ENCODE results near the gene ZDHHC14.

The ZDHHC14 gene

DNA sequence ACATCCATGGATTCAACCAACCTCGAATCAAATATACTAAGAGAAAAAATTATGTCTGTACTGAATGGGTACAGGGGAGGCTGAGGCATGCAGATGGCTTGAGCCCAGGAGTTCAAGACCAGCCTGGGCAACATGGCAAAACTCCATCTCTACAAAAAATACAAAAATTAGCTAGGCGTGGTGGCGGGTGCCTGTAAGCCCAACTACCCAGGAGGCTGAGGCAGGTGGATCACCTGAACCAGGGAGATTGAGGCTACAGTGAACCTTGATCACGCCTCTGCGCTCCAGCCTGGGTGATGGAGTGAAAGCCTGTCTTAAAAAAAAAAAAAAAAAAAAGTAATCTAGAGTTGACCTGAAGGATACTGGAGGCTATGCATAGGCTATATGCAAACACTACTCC is 223.0 kb downstream of the ZDHHC14 start:
- TF ChIP-seq CREB1 (IDR thresholded peaks at IDR 0.05; ENCODE audit: low read depth) (no peak), YY1 (IDR thresholded peaks at IDR 0.05; ENCODE audit: low read depth) (no peak), EGR1 (IDR thresholded peaks at IDR 0.05) (no peak), FOXM1 (IDR thresholded peaks at IDR 0.05; ENCODE audit: borderline replicate concordance, low read depth) (no peak), TCF12 (IDR thresholded peaks at IDR 0.05; ENCODE audit: low read depth) (no peak), CEBPB (IDR thresholded peaks at IDR 0.05) (no peak)
- TF ChIP-seq, protein P1, sequence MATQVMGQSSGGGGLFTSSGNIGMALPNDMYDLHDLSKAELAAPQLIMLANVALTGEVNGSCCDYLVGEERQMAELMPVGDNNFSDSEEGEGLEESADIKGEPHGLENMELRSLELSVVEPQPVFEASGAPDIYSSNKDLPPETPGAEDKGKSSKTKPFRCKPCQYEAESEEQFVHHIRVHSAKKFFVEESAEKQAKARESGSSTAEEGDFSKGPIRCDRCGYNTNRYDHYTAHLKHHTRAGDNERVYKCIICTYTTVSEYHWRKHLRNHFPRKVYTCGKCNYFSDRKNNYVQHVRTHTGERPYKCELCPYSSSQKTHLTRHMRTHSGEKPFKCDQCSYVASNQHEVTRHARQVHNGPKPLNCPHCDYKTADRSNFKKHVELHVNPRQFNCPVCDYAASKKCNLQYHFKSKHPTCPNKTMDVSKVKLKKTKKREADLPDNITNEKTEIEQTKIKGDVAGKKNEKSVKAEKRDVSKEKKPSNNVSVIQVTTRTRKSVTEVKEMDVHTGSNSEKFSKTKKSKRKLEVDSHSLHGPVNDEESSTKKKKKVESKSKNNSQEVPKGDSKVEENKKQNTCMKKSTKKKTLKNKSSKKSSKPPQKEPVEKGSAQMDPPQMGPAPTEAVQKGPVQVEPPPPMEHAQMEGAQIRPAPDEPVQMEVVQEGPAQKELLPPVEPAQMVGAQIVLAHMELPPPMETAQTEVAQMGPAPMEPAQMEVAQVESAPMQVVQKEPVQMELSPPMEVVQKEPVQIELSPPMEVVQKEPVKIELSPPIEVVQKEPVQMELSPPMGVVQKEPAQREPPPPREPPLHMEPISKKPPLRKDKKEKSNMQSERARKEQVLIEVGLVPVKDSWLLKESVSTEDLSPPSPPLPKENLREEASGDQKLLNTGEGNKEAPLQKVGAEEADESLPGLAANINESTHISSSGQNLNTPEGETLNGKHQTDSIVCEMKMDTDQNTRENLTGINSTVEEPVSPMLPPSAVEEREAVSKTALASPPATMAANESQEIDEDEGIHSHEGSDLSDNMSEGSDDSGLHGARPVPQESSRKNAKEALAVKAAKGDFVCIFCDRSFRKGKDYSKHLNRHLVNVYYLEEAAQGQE (IDR thresholded peaks at IDR 0.05; ENCODE audit: low read depth): no peak

DNA sequence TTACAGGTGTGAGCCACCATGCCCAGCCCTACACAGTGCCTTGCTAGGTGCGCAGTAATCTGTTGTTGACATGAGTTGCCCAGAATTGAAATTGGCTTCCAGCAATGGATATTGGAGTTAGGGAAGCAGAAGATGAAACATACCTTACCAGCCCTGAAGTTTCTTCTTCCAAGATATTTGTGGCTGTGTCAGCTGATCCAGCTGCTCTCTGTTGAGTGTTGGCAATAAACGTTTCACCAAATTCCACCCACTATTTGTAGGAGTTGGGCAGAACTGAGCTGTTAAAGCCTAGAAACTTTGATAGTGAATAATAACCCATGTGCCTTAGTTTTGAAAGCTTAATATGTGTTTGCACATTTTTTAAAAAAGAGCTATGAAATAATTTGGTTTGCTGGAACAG is 223.8 kb downstream of the ZDHHC14 start:
- TF ChIP-seq TCF12 (IDR thresholded peaks at IDR 0.05; ENCODE audit: low read depth) (no peak), TEAD4 (IDR thresholded peaks at IDR 0.05) (no peak), EP300 (IDR thresholded peaks at IDR 0.05; ENCODE audit: borderline replicate concordance) (no peak), NFIC (IDR thresholded peaks at IDR 0.05) (no peak), FOXM1 (IDR thresholded peaks at IDR 0.05; ENCODE audit: borderline replicate concordance, low read depth) (no peak), MAX (IDR thresholded peaks at IDR 0.05) (no peak), RAD21 (IDR thresholded peaks at IDR 0.05; ENCODE audit: low read depth) (no peak), YY1 (IDR thresholded peaks at IDR 0.05; ENCODE audit: low read depth) (no peak), TAF1 (IDR thresholded peaks at IDR 0.05; ENCODE audit: low read depth) (no peak), USF1 (IDR thresholded peaks at IDR 0.05) (no peak), CREB1 (IDR thresholded peaks at IDR 0.05; ENCODE audit: low read depth) (no peak), EGR1 (IDR thresholded peaks at IDR 0.05) (no peak), CEBPB (IDR thresholded peaks at IDR 0.05) (no peak), ZBTB7A (IDR thresholded peaks at IDR 0.05; ENCODE audit: low read depth) (no peak)
- TF ChIP-seq, protein P1 (IDR thresholded peaks at IDR 0.05; ENCODE audit: low read depth): no peak

DNA sequence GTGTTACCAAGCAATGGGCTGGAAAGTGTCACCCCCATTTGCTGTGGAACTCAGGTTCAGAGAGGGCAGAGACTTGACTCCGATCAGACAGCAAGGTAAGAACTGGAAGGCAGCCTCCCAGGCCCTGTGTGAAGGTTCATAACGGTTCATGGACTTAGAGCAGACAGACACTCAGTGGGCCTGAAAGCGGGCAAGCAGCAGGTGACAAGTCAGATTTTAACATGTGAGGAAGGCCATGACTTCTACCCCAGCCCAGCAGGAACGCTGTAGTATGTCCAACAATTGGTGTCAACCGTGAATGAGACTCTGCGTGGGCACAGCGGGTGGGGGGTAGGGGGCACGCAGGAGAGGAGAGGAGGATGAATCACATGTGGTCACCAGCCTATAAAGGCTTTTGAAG is 224.5 kb downstream of the ZDHHC14 start:
- TF ChIP-seq EGR1 (IDR thresholded peaks at IDR 0.05) (no peak), ZBTB7A (IDR thresholded peaks at IDR 0.05; ENCODE audit: low read depth) (no peak), YY1 (IDR thresholded peaks at IDR 0.05; ENCODE audit: low read depth) (no peak), TCF12 (IDR thresholded peaks at IDR 0.05; ENCODE audit: low read depth) (no peak), TAF1 (IDR thresholded peaks at IDR 0.05; ENCODE audit: low read depth) (no peak), CEBPB (IDR thresholded peaks at IDR 0.05) (no peak), EP300 (IDR thresholded peaks at IDR 0.05; ENCODE audit: borderline replicate concordance) (no peak), NFIC (IDR thresholded peaks at IDR 0.05) (no peak), USF1 (IDR thresholded peaks at IDR 0.05) (no peak), RAD21 (IDR thresholded peaks at IDR 0.05; ENCODE audit: low read depth) (no peak), FOXM1 (IDR thresholded peaks at IDR 0.05; ENCODE audit: borderline replicate concordance, low read depth) (no peak), TEAD4 (IDR thresholded peaks at IDR 0.05) (no peak), CREB1 (IDR thresholded peaks at IDR 0.05; ENCODE audit: low read depth) (no peak), MAX (IDR thresholded peaks at IDR 0.05) (no peak)
- TF ChIP-seq, protein P1 (IDR thresholded peaks at IDR 0.05; ENCODE audit: low read depth): no peak

DNA sequence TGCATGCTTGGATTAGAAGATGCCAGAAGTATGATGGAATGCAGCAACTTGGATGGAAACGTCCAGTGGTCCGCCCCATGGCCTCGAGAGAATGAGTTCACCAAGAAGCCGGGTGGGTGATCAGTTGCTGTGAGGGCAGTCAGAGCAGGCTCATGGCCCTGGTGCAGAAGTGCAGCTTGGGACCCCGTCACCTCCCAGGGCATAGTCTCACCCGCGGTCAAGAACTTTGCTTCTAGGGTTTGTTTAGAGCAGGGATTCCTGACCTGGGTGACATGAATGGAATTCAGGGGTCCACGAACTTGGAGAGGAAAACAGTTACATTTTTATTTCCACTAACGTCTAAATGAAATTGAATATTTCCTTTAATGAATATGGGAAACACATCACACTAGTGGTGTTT is 225.5 kb downstream of the ZDHHC14 start:
- TF ChIP-seq NFIC (IDR thresholded peaks at IDR 0.05) (no peak), TCF12 (IDR thresholded peaks at IDR 0.05; ENCODE audit: low read depth) (no peak), CEBPB (IDR thresholded peaks at IDR 0.05) (no peak), TEAD4 (IDR thresholded peaks at IDR 0.05) (no peak), FOXM1 (IDR thresholded peaks at IDR 0.05; ENCODE audit: borderline replicate concordance, low read depth) (no peak), CREB1 (IDR thresholded peaks at IDR 0.05; ENCODE audit: low read depth) (no peak), USF1 (IDR thresholded peaks at IDR 0.05) (no peak), YY1 (IDR thresholded peaks at IDR 0.05; ENCODE audit: low read depth) (no peak), EP300 (IDR thresholded peaks at IDR 0.05; ENCODE audit: borderline replicate concordance) (no peak), RAD21 (IDR thresholded peaks at IDR 0.05; ENCODE audit: low read depth) (no peak), TAF1 (IDR thresholded peaks at IDR 0.05; ENCODE audit: low read depth) (no peak), MAX (IDR thresholded peaks at IDR 0.05) (no peak)
- TF ChIP-seq, protein P1 (IDR thresholded peaks at IDR 0.05; ENCODE audit: low read depth): no peak
